HepG2 (cell line): ENCODE measurements around the gene CCNB1IP1. TPM values are rescaled to one million over a fixed set of nuclear protein-coding genes. Genes with fewer than 3 reads are reported as not detected.
A peak's percentile ranks its signal among the peaks of the same experiment; 100 is the strongest.

Experiments used
- ATAC-seq: fragments of 200-7000 bp; cut with Tn5 transposase; 3 replicates; pipeline ENCODE4 v1.9.1; 2020; ENCODE audit warnings: mild to moderate bottlenecking, moderate library complexity
- BruUV-seq: library from RNA; stranded (reverse); fragments of 400-500 nt; replicated peaks from 2 replicates; lab custom pipeline; 2021; lab: Mats Ljungman, UMichigan
- CTCF ChIA-PET: fragments of 300-600 bp; formaldehyde crosslinking; extraction: SDS; loops from one replicate; lab custom pipeline; 2021; ENCODE audit warnings: low total read pairs, inconsistent platforms, low intra/inter-chr PET ratio; lab: Yijun Ruan, JAX
- POLR2A ChIA-PET: fragments of 350-600 bp; sonication (Branson Sonifier 250); formaldehyde crosslinking; loops from one replicate; lab custom pipeline; 2020; ENCODE audit warnings: antibody characterized with exemption, inconsistent platforms; lab: Yijun Ruan, JAX
- DNase-seq: peaks from one replicate; pipeline ENCODE4 v3.0.0-alpha.2; 2015; ENCODE audit warnings: low spot score
- FAIRE-seq: peaks from 3 replicates; lab custom pipeline; 2011; peaks lifted over from hg19 to GRCh38; lab: Jason Lieb, UNC
- H2AFZ ChIP-seq: one replicate; pipeline ENCODE4 v1.6.1; 2011; ENCODE audit warnings: low read length, inconsistent platforms
- H3K27ac ChIP-seq: fragments of 300-600 bp; 3 replicates; pipeline ENCODE4 v1.8.0; 2011; ENCODE audit warnings: mixed run types, mild to moderate bottlenecking, mixed read lengths, low read length, inconsistent platforms; ENCODE audit not compliant: insufficient read depth; ENCODE audit errors: extremely low read length
- H3K27me3 ChIP-seq, 2 experiments: fragments of 200-600 bp in 1 of 2; 2 replicates in 1 of 2; 3 replicates in 1 of 2; pipeline versions ENCODE4 v1.6.0 to v1.8.0; 2011; ENCODE audit warnings: low read length in 2 of 2, mild to moderate bottlenecking in 2 of 2, moderate library complexity in 2 of 2, inconsistent platforms in 1 of 2; ENCODE audit not compliant: insufficient read depth in 2 of 2, control insufficient read depth in 1 of 2
- H3K36me3 ChIP-seq, 2 experiments: fragments of 200-600 bp in 1 of 2; replicated peaks in 1 of 2; 2 replicates in 1 of 2; 3 replicates in 1 of 2; pipeline versions ENCODE4 v1.5.1 to v1.8.0; 2011; ENCODE audit warnings: low read length in 2 of 2, inconsistent platforms in 1 of 2; ENCODE audit not compliant: insufficient read depth in 2 of 2, control insufficient read depth in 1 of 2
- H3K4me1 ChIP-seq: 2 replicates; pipeline ENCODE4 v1.5.1; 2012; ENCODE audit warnings: low read length, inconsistent platforms; ENCODE audit not compliant: insufficient read depth
- H3K4me2 ChIP-seq: 2 replicates; pipeline ENCODE4 v1.6.0; 2011; ENCODE audit warnings: low read depth, low read length, inconsistent platforms
- H3K4me3 ChIP-seq, 3 experiments: fragments of 200-600 bp in 1 of 3; sonication (generic), shearing (Covaris generic) in 1 of 3; replicated peaks in 1 of 3; 2 replicates each; pipeline ENCODE4 v1.5.1; 2011 to 2016; ENCODE audit warnings: low read length in 3 of 3, inconsistent platforms in 2 of 3, low read depth in 2 of 3, mild to moderate bottlenecking in 2 of 3, control low read depth in 1 of 3, mixed read lengths in 1 of 3; ENCODE audit not compliant: insufficient read depth in 1 of 3
- H3K79me2 ChIP-seq: one replicate; pipeline ENCODE4 v1.6.1; 2011; ENCODE audit warnings: low read length, inconsistent platforms; ENCODE audit not compliant: insufficient read depth
- H3K9ac ChIP-seq: 2 replicates; pipeline ENCODE4 v1.6.0; 2011; ENCODE audit warnings: mild to moderate bottlenecking, low read depth, low read length, inconsistent platforms; ENCODE audit not compliant: insufficient read depth
- H3K9me3 ChIP-seq: 2 replicates; pipeline ENCODE4 v1.5.1; 2012; ENCODE audit warnings: mild to moderate bottlenecking, low read length
- H4K20me1 ChIP-seq: 2 replicates; pipeline ENCODE4 v1.6.0; 2011; ENCODE audit warnings: inconsistent platforms, mild to moderate bottlenecking, low read length, moderate library complexity; ENCODE audit not compliant: insufficient read depth
- BRF2 ChIP-seq: sonication (generic); formaldehyde crosslinking; IDR thresholded peaks from 2 replicates; pipeline ENCODE4 v1.8.1; 2022; ENCODE audit warnings: mild to moderate bottlenecking, missing genetic modification reagents
- LBX2 ChIP-seq: sonication (generic); formaldehyde crosslinking; IDR thresholded peaks from 2 replicates; pipeline ENCODE4 v1.5.0; 2020; ENCODE audit warnings: missing genetic modification reagents, mild to moderate bottlenecking, borderline replicate concordance
- NR2C2 ChIP-seq: sonication (generic); formaldehyde crosslinking; IDR thresholded peaks from 2 replicates; pipeline ENCODE4 v1.4.0; 2020; ENCODE audit warnings: missing genetic modification reagents, mild to moderate bottlenecking, moderate library complexity, borderline replicate concordance
- NR2F1 ChIP-seq, 2 experiments: fragments of 450-650 bp in 1 of 2; formaldehyde crosslinking in 1 of 2; IDR thresholded peaks; 2 replicates each; pipeline versions ENCODE4 v1.5.0 to v1.6.1; 2016 to 2020; ENCODE audit warnings: mild to moderate bottlenecking in 1 of 2, missing compliant biosample characterization in 1 of 2, missing genetic modification reagents in 1 of 2, moderate library complexity in 1 of 2
- NR2F6 ChIP-seq, 2 experiments: IDR thresholded peaks; 2 replicates each; pipeline ENCODE4 v1.6.1; 2016; ENCODE audit warnings: antibody characterized with exemption in 1 of 2, mild to moderate bottlenecking in 1 of 2
- RARA ChIP-seq: IDR thresholded peaks from 2 replicates; pipeline ENCODE4 v1.6.1; 2016; ENCODE audit warnings: missing genetic modification reagents, missing compliant biosample characterization
- REL ChIP-seq: sonication (generic); formaldehyde crosslinking; conservative IDR thresholded peaks from 2 replicates; pipeline ENCODE4 v1.8.0; 2022; ENCODE audit warnings: mild to moderate bottlenecking, missing genetic modification reagents, moderate library complexity
- RNF2 ChIP-seq: fragments of 450-650 bp; conservative IDR thresholded peaks from 2 replicates; pipeline ENCODE4 v1.6.1; 2016; ENCODE audit warnings: low read depth
- SALL1 ChIP-seq: sonication (generic); formaldehyde crosslinking; IDR thresholded peaks from 2 replicates; pipeline ENCODE4 v1.8.0; 2022; ENCODE audit warnings: mild to moderate bottlenecking, missing genetic modification reagents
- ZNF121 ChIP-seq: sonication (generic); formaldehyde crosslinking; IDR thresholded peaks from 2 replicates; pipeline ENCODE4 v1.5.0; 2020; ENCODE audit warnings: mild to moderate bottlenecking, missing genetic modification reagents
- ZNF362 ChIP-seq: sonication (generic); formaldehyde crosslinking; IDR thresholded peaks from 2 replicates; pipeline ENCODE4 v1.4.0; 2020; ENCODE audit warnings: missing genetic modification reagents, mild to moderate bottlenecking, borderline replicate concordance
- ZNF503 ChIP-seq: sonication (generic); formaldehyde crosslinking; IDR thresholded peaks from 2 replicates; pipeline ENCODE4 v1.4.0; 2020; ENCODE audit warnings: missing genetic modification reagents
- ZNF883 ChIP-seq: sonication (generic); formaldehyde crosslinking; IDR thresholded peaks from 2 replicates; pipeline ENCODE4 v1.5.1; 2020; ENCODE audit warnings: mild to moderate bottlenecking, missing genetic modification reagents; ENCODE audit errors: not compliant biosample characterization
- ZSCAN9 ChIP-seq: IDR thresholded peaks from 2 replicates; pipeline ENCODE4 v1.6.1; 2016; ENCODE audit warnings: borderline replicate concordance
- WGBS: methylation state at CpG from one replicate; pipeline ENCODE4 v1.1.6; 2017; ENCODE audit warnings: low lambda C conversion rate; 5-methylcytosine and 5-hydroxymethylcytosine counted together
- in situ Hi-C: cut with HindIII; loops from 2 replicates; pipeline ENCODE4 v1.10.0; 2017; ENCODE audit warnings: low pct_unique_long_range_greater_than_20kb; ENCODE audit not compliant: extremely low pct_ligation_motif_present
- intact Hi-C: fragments of 100-400 bp; cut with micrococcal nuclease; formaldehyde crosslinking; loops from one replicate; pipeline ENCODE4 v1.10.0; 2022; ENCODE audit not compliant: unreplicated experiment
- polyA plus RNA-seq, 8 experiments: library from polyadenylated mRNA; depleted of rRNA in 3 of 8; stranded (reverse) in 7 of 8; unstranded in 1 of 8; fragments of >200 nt; fragmentation: Illumina TruSeq in 4 of 8; extraction: Trizol in 4 of 8; gene quantifications; 2 replicates each; pipeline versions ENCODE4 v1.2.1 to v1.2.3, GENCODE V29; 2011 to 2016; ENCODE audit warnings: low read depth in 4 of 8, missing spikeins in 1 of 8, mixed read lengths in 1 of 8; ENCODE audit not compliant: insufficient read depth in 1 of 8
- total RNA-seq, 5 experiments: library from RNA; depleted of rRNA; stranded (reverse); fragments of >200 nt; fragmentation: Illumina TruSeq; extraction: Trizol; gene quantifications; 2 replicates each; pipeline ENCODE4 v1.2.3, GENCODE V29; 2016; ENCODE audit warnings: low read depth in 1 of 5

The CCNB1IP1 gene
- total and polyA plus RNA-seq, 2 of the 13 experiments (the other 11 are each of a cell fraction or from before 2014, with no cell fraction given): 98.3 to 125 TPM

GRCh38 chr14:20334017-20334416, 938 bp upstream of the CCNB1IP1 start:
- Histone ChIP-seq H3K4me1 (peaks cover 48% of the 10 kb centered on the region), H2AFZ (no peak overlapping the region), H4K20me1 (peaks cover 12% of the 10 kb centered on the region; the same call in 1 of the 2 replicates), H3K9ac (peak overlapping the region; percentile 82; the same call in 1 of the 2 replicates), H3K9me3 (no peaks in the 10 kb centered on the region), H3K27ac (peak overlapping the region; percentile 79), H3K27me3 (no peaks in the 10 kb centered on the region; a peak in 1 of 5 replicates), H3K36me3 (peaks cover 0 to 2% of the 10 kb centered on the region in 2 experiments; a peak in 2 of 5 replicates), H3K79me2 (peaks cover 39% of the 10 kb centered on the region), H3K4me2 (peak overlapping the region; percentile 78), H3K4me3 (peak overlapping the region in 2 of 3 experiments; percentile 75 to 78; a peak in 2 of 6 replicates)
- ATAC-seq (no peak), FAIRE-seq (no peak), DNase-seq (no peak)
- TF ChIP-seq ZNF362 (CRISPR knock-in tag) (peak; percentile 54; the same call in 1 of the 2 replicates), BRF2 (no peak), SALL1 (CRISPR knock-in tag) (0 out of 2 replicates have a peak, but pooled peaks have one; percentile 15), REL (CRISPR knock-in tag) (no peak), RARA (peak; percentile 28; the same call in 1 of the 2 replicates), ZNF883 (CRISPR knock-in tag) (no peak), LBX2 (no peak), ZNF503 (0 out of 2 replicates have a peak, but pooled peaks have one; percentile 4), RNF2 (no peak), NR2F1 (CRISPR knock-in tag; IDR thresholded peaks at IDR 0.05) (0 out of 4 replicates have a peak, but pooled peaks of 1 of the 2 experiments have one; percentile 20), NR2C2 (0 out of 2 replicates have a peak, but pooled peaks have one; percentile 29), ZNF121 (CRISPR knock-in tag) (peak; percentile 68), NR2F6 (IDR thresholded peaks at IDR 0.05) (0 out of 2 replicates have a peak, but pooled peaks have one; percentile 21), NR2F6 (CRISPR knock-in tag; IDR thresholded peaks at IDR 0.05) (peak; percentile 69), ZSCAN9 (CRISPR knock-in tag) (no peak)
- ChIA-PET POLR2A (interaction anchor here (1.2 to 9.8 kb wide), 2 partner anchors 8 to 128 kb away, joined by 5 to 139 read pairs; partner anchors contain the start of genes PARP2 and PIP4P1), CTCF (no interaction called here)
- WGBS: 11% methylated on average over 7 of the region's 7 CpGs
- BruUV-seq: no TSS peak
- intact Hi-C loops (no loop called here), in situ Hi-C loops (loop anchor here (25.0 kb wide), 2 partner anchors 128 to 653 kb away; partner anchors contain the start of genes APEX1, METTL17, OSGEP and PIP4P1)
